ENCODE data around the gene C19orf25. TPM values are rescaled to one million over a fixed set of nuclear protein-coding genes. Genes with fewer than 3 reads are reported as not detected.
"Not testable (repeated sequence)": the region's sequence is repeated elsewhere in the genome, so short reads cannot be mapped to it uniquely, and the experiment has no call there.

C19orf25 gene
- total and polyA plus RNA-seq, 9 donors, result 1.1 to 26.3 (median 22.2) TPM

DNA sequence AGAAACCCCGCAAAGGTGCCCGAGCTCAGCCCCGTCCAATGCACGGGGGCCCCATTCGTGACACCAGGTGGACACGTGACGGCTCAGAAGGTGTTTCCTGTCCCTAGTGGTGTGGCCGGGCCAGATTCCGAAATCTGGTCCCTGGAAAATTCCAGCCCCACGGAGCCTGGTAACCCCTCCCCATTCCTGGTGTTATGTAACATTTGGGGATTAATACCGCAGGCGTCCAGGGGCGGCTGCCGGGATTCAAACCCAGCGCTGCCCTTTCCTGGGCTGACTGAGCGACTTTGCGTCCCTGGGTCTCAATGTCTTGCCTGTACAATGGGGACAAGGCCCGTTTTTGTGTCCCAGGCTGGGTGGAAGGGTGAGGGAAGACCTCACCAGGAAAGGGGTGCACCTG, 43.8 kb upstream of the C19orf25 start:
- no peaks in the 10 kb centered on the region for H3K9me3 ChIP-seq
- no peak for DNase-seq
- H3K4me3 ChIP-seq, result no peak overlapping the region
- H3K36me3 ChIP-seq, result no peaks in the 10 kb centered on the region
- peaks cover 3% of the 10 kb centered on the region for H3K4me1 ChIP-seq (ENCODE audit: insufficient read depth)
- WGBS, 3 donors, result 73 to 85% (median 78%) methylated on average over 16 to 18 of the region's 18 CpGs
- H3K27me3 ChIP-seq, result no peaks in the 10 kb centered on the region
- TF ChIP-seq, protein P1, sequence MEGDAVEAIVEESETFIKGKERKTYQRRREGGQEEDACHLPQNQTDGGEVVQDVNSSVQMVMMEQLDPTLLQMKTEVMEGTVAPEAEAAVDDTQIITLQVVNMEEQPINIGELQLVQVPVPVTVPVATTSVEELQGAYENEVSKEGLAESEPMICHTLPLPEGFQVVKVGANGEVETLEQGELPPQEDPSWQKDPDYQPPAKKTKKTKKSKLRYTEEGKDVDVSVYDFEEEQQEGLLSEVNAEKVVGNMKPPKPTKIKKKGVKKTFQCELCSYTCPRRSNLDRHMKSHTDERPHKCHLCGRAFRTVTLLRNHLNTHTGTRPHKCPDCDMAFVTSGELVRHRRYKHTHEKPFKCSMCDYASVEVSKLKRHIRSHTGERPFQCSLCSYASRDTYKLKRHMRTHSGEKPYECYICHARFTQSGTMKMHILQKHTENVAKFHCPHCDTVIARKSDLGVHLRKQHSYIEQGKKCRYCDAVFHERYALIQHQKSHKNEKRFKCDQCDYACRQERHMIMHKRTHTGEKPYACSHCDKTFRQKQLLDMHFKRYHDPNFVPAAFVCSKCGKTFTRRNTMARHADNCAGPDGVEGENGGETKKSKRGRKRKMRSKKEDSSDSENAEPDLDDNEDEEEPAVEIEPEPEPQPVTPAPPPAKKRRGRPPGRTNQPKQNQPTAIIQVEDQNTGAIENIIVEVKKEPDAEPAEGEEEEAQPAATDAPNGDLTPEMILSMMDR (IDR thresholded peaks at IDR 0.05), result no peak
- TF ChIP-seq EP300 (IDR thresholded peaks at IDR 0.05), result no peak
- no peak for TF ChIP-seq POLR2A (IDR thresholded peaks at IDR 0.05)
- no peak overlapping the region for H3K27ac ChIP-seq
- intact Hi-C loops (cut with DNase I), result no loop called here

DNA sequence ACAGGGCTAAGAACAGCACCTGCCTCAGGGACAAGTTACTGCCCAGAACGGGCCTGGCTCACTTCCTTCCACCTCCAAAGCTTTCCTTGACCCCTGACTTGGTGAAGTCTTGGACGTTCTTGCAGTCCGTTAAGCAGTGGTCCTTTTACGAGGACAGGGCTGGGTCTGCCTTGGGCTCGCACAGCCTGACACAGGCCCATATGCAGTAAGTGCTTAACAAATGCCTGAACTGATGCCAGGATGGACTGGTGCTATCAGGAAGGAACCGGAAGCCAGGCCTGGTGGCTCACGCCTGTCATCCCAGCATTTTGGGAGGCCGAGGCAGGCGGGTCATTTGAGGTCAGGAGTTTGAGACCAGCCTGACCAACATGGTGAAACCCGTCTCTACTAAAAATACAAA, 43.0 kb upstream of the C19orf25 start:
- Histone ChIP-seq H3K27ac (no peak overlapping the region), H3K4me3 (no peak overlapping the region), H3K4me1 (ENCODE audit: insufficient read depth) (peaks cover 3% of the 10 kb centered on the region), H3K36me3 (no peaks in the 10 kb centered on the region), H3K27me3 (no peaks in the 10 kb centered on the region), H3K9me3 (no peaks in the 10 kb centered on the region)
- no peak for DNase-seq
- intact Hi-C loops (cut with DNase I), result no loop called here
- 56 to 65% (median 63%) methylated on average over 10 of the region's 10 CpGs for WGBS, 3 donors
- TF ChIP-seq POLR2A (IDR thresholded peaks at IDR 0.05), result no peak
- TF ChIP-seq EP300 (IDR thresholded peaks at IDR 0.05), result no peak
- TF ChIP-seq, protein P1 (IDR thresholded peaks at IDR 0.05), result no peak

DNA sequence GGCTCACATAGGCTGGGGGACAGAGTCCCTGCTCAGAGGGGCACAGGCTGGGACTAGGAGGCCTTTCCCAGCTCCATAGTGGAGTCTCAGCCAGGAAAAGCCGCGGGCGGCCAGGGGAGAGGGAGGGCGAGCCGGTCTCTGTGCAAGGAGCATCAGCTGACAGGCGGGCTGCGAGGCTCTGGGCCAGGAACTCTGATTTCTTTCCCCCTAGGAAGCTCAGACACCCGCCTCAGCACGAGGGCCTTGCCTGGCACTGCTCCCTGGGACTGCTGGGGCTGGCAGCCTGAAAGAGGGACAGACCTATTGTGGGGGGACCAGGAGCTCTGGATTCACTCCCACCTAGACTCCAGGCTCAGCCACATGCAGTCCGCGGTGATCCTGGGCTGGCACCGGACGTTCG, 42.6 kb upstream of the C19orf25 start:
- 26 to 34% (median 32%) methylated on average over 14 of the region's 14 CpGs for WGBS, 3 donors
- Histone ChIP-seq H3K9me3 (no peaks in the 10 kb centered on the region), H3K4me1 (ENCODE audit: insufficient read depth) (peaks cover 3% of the 10 kb centered on the region), H3K36me3 (no peaks in the 10 kb centered on the region), H3K4me3 (no peak overlapping the region), H3K27ac (no peak overlapping the region), H3K27me3 (no peaks in the 10 kb centered on the region)
- TF ChIP-seq, protein P1 (IDR thresholded peaks at IDR 0.05), result no peak
- TF ChIP-seq EP300 (IDR thresholded peaks at IDR 0.05) (no peak), POLR2A (IDR thresholded peaks at IDR 0.05) (no peak)
- DNase-seq, result peak in 1 of 5 donors; percentile 72
- intact Hi-C loops (cut with DNase I), result no loop called here

DNA sequence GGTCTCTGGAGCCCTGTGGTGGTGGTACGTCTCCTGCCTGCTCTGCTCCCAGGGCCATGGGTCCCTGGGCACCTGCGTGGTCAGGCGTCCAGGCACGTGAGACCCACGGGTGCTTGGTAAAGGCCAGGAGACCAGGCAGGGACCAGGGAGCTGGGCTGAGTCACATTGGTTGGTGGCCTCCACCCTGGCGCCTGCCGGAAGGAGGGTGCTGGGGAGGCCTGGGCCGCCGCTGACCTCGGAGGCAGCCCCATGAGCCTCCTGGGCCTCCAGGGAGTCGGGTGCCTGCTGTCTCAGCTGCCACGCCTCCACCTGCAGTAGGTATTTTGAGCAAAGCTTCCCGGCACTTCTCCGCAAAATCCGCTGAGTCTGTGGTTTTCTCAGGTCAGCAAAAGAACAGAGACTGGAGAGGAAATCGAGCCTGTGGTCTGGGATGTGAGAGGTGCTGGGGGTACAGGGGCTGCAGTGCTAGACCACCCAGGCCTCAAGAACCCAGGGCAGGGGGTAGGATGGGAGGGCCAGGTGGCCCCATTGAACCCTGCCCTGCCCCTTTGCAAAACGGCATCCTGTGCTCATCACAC, 41.3 kb upstream of the C19orf25 start:
- TF ChIP-seq EP300 (IDR thresholded peaks at IDR 0.05), result no peak
- TF ChIP-seq, protein P1 (IDR thresholded peaks at IDR 0.05), result no peak
- Histone ChIP-seq H3K4me1 (ENCODE audit: insufficient read depth) (peaks cover 3% of the 10 kb centered on the region), H3K27ac (no peak overlapping the region), H3K36me3 (no peaks in the 10 kb centered on the region), H3K9me3 (no peaks in the 10 kb centered on the region), H3K27me3 (no peaks in the 10 kb centered on the region), H3K4me3 (no peak overlapping the region)
- no peak for DNase-seq
- 84 to 91% (median 86%) methylated on average over 17 of the region's 17 CpGs for WGBS, 3 donors
- intact Hi-C loops (cut with DNase I), result no loop called here

DNA sequence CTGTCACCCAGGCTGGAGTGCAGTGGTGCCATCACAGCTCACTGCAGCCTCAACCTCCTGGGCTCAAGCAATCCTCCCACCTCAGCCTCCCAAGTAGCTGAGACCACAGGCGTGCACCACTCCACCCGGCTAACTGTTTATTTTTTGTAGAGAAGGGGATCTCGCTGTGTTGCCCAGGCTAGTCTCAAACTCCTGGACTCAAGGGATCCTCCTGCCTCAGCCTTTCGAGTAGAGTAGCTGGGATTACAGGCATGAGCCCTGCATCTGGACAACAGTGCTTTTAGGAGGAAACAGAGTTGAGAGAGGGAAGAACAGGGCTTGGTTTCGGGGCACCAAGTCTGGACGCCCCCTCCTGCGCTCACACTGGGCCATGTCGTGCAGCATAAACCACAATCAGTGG, 40.8 kb upstream of the C19orf25 start:
- H3K36me3 ChIP-seq; intact Hi-C loops (cut with DNase I); H3K27ac ChIP-seq; H3K27me3 ChIP-seq; H3K9me3 ChIP-seq; H3K4me1 ChIP-seq (ENCODE audit: insufficient read depth); H3K4me3 ChIP-seq; DNase-seq: not testable (repeated sequence)
- WGBS, 3 donors, result 87 to 91% (median 89%) methylated on average over 8 of the region's 8 CpGs
